NB4 (cell line): ENCODE measurements around the gene NSFL1C.

Experiments used
- CTCF ChIP-seq: IDR thresholded peaks from one replicate; pipeline ENCODE4 v1.5.1; 2012; ENCODE audit warnings: low read depth, low read length
- MAX ChIP-seq: IDR thresholded peaks from 2 replicates; pipeline ENCODE4 v1.6.1; 2011; ENCODE audit warnings: low read depth, low read length
- MYC ChIP-seq: IDR thresholded peaks from 2 replicates; pipeline ENCODE4 v1.6.1; 2011; ENCODE audit warnings: low read depth, low read length
- POLR2A ChIP-seq: IDR thresholded peaks from 2 replicates; pipeline ENCODE4 v1.6.1; 2011; ENCODE audit warnings: mild to moderate bottlenecking; ENCODE audit not compliant: insufficient read length; ENCODE audit errors: extremely low read depth

- no peak for TF ChIP-seq CTCF
- TF ChIP-seq POLR2A = no peak
- no peak for TF ChIP-seq MYC
- no peak for TF ChIP-seq MAX
These were observed 17.9 kb upstream of the NSFL1C start for GRCh38 chr20:1484438-1485116.
